H9 (cell line): ENCODE data around the gene CFAP45. TPM values are rescaled to one million over a fixed set of nuclear protein-coding genes. Genes with fewer than 3 reads are reported as not detected.

Experiments used
- DNase-seq: peaks from one replicate; pipeline ENCODE4 v3.0.0-alpha.2; 2017
- H2AFZ ChIP-seq: one replicate; pipeline ENCODE4 v1.6.1; 2013; ENCODE audit warnings: mild to moderate bottlenecking, low read length, control low read depth, moderate library complexity
- H2AK5ac ChIP-seq: 2 replicates; pipeline ENCODE4 v1.6.1; 2013; ENCODE audit warnings: low read length, control low read depth, mixed read lengths; ENCODE audit not compliant: insufficient read length
- H2BK120ac ChIP-seq: one replicate; pipeline ENCODE4 v1.6.1; 2013; ENCODE audit warnings: low read depth, mild to moderate bottlenecking, low read length, control low read depth, inconsistent platforms; ENCODE audit not compliant: poor library complexity, severe bottlenecking
- H2BK12ac ChIP-seq: 2 replicates; pipeline ENCODE4 v1.6.1; 2013; ENCODE audit warnings: low read length, control low read depth, mixed read lengths, low read depth; ENCODE audit not compliant: insufficient read length
- H2BK15ac ChIP-seq: 2 replicates; pipeline ENCODE4 v1.6.1; 2013; ENCODE audit warnings: low read depth, low read length, control low read depth
- H2BK20ac ChIP-seq: one replicate; pipeline ENCODE4 v1.6.1; 2013; ENCODE audit warnings: low read depth, mild to moderate bottlenecking, low read length, control low read depth, inconsistent platforms; ENCODE audit not compliant: poor library complexity, severe bottlenecking
- H2BK5ac ChIP-seq: 2 replicates; pipeline ENCODE4 v1.6.1; 2013; ENCODE audit warnings: low read length, control low read depth, mixed read lengths; ENCODE audit not compliant: insufficient read length
- H3K14ac ChIP-seq: 2 replicates; pipeline ENCODE4 v1.6.1; 2013; ENCODE audit warnings: low read length, control low read depth; ENCODE audit not compliant: insufficient read depth
- H3K18ac ChIP-seq: 2 replicates; pipeline ENCODE4 v1.6.1; 2013; ENCODE audit warnings: low read depth, mild to moderate bottlenecking, mixed read lengths, low read length, control low read depth; ENCODE audit not compliant: insufficient read length
- H3K23ac ChIP-seq: 2 replicates; pipeline ENCODE4 v1.6.1; 2013; ENCODE audit warnings: low read length, control low read depth, mixed read lengths, low read depth; ENCODE audit not compliant: insufficient read length
- H3K23me2 ChIP-seq: 2 replicates; pipeline ENCODE4 v1.6.1; 2013; ENCODE audit warnings: low read depth, mild to moderate bottlenecking, mixed read lengths, low read length, control low read depth; ENCODE audit not compliant: insufficient read length, poor library complexity, severe bottlenecking
- H3K27ac ChIP-seq: 2 replicates; pipeline ENCODE4 v1.5.1; 2013; ENCODE audit warnings: low read length, control low read depth, mixed read lengths, low read depth; ENCODE audit not compliant: insufficient read length
- H3K27me3 ChIP-seq: 2 replicates; pipeline ENCODE4 v1.6.1; 2013; ENCODE audit warnings: low read length, control low read depth, inconsistent platforms; ENCODE audit not compliant: insufficient read depth
- H3K4ac ChIP-seq: 2 replicates; pipeline ENCODE4 v1.6.1; 2013; ENCODE audit warnings: low read depth, mild to moderate bottlenecking, control low read depth, inconsistent platforms, low read length, moderate library complexity
- H3K4me1 ChIP-seq: 2 replicates; pipeline ENCODE4 v1.6.1; 2013; ENCODE audit warnings: low read length, control low read depth, inconsistent platforms; ENCODE audit not compliant: insufficient read depth
- H3K4me2 ChIP-seq: 2 replicates; pipeline ENCODE4 v1.6.1; 2013; ENCODE audit warnings: low read length, control low read depth, mixed read lengths; ENCODE audit not compliant: insufficient read length, insufficient read depth
- H3K56ac ChIP-seq: 2 replicates; pipeline ENCODE4 v1.6.1; 2013; ENCODE audit warnings: low read depth, mild to moderate bottlenecking, mixed read lengths, low read length, control low read depth; ENCODE audit not compliant: insufficient read length
- H3K79me1 ChIP-seq: 2 replicates; pipeline ENCODE4 v1.6.1; 2013; ENCODE audit warnings: low read depth, mild to moderate bottlenecking, moderate library complexity, low read length, control low read depth, inconsistent platforms; ENCODE audit not compliant: insufficient read depth, poor library complexity, severe bottlenecking
- H3K79me2 ChIP-seq: 2 replicates; pipeline ENCODE4 v1.6.1; 2013; ENCODE audit warnings: low read length, control low read depth, inconsistent platforms; ENCODE audit not compliant: insufficient read depth
- H3K9ac ChIP-seq: 2 replicates; pipeline ENCODE4 v1.6.1; 2013; ENCODE audit warnings: low read length, control low read depth, mixed read lengths; ENCODE audit not compliant: insufficient read length; ENCODE audit errors: extremely low read depth
- H3K9me3 ChIP-seq: one replicate; pipeline ENCODE4 v1.6.1; 2013; ENCODE audit warnings: low read depth, low read length, inconsistent platforms; ENCODE audit not compliant: control insufficient read depth
- H3T11ph ChIP-seq: one replicate; pipeline ENCODE4 v1.6.1; 2013; ENCODE audit warnings: mild to moderate bottlenecking, low read length, control low read depth, inconsistent platforms
- H4K20me1 ChIP-seq: one replicate; pipeline ENCODE4 v1.6.1; 2013; ENCODE audit not compliant: control insufficient read depth, insufficient read length, insufficient read depth
- H4K5ac ChIP-seq: 2 replicates; pipeline ENCODE4 v1.6.1; 2013; ENCODE audit warnings: low read depth, mild to moderate bottlenecking, mixed read lengths, low read length, control low read depth; ENCODE audit not compliant: insufficient read length
- H4K8ac ChIP-seq: replicated peaks from 2 replicates; pipeline ENCODE4 v1.6.1; 2013; ENCODE audit warnings: low read length, control low read depth, mixed read lengths, low read depth; ENCODE audit not compliant: insufficient read length
- H4K91ac ChIP-seq: 2 replicates; pipeline ENCODE4 v1.6.1; 2013; ENCODE audit warnings: low read depth, mild to moderate bottlenecking, moderate library complexity, mixed read lengths, low read length, control low read depth; ENCODE audit not compliant: insufficient read length
- H3K27ac Mint-ChIP-seq, 3 experiments: 2 replicates in 2 of 3; 3 replicates in 1 of 3; pipeline ENCODE4 v1.8.0; 2020 to 2021; ENCODE audit warnings: mixed read lengths in 3 of 3, mild to moderate bottlenecking in 1 of 3, moderate library complexity in 1 of 3
- H3K27me3 Mint-ChIP-seq: 2 replicates; pipeline ENCODE4 v1.8.0; 2021; ENCODE audit warnings: low read depth, mild to moderate bottlenecking, moderate library complexity, mixed read lengths
- H3K36me3 Mint-ChIP-seq, 3 experiments: 2 replicates in 2 of 3; 3 replicates in 1 of 3; pipeline ENCODE4 v1.8.0; 2020 to 2021; ENCODE audit warnings: low read depth in 3 of 3, mixed read lengths in 3 of 3; ENCODE audit not compliant: insufficient read depth in 1 of 3
- H3K4me1 Mint-ChIP-seq, 2 experiments: 2 replicates each; pipeline ENCODE4 v1.8.0; 2020; ENCODE audit warnings: mixed read lengths in 2 of 2
- H3K4me3 Mint-ChIP-seq, 2 experiments: 2 replicates in 1 of 2; 3 replicates in 1 of 2; pipeline ENCODE4 v1.8.0; 2020 to 2021; ENCODE audit warnings: mild to moderate bottlenecking in 2 of 2, mixed read lengths in 2 of 2, moderate library complexity in 1 of 2
- H3K9me3 Mint-ChIP-seq, 2 experiments: 2 replicates in 1 of 2; 3 replicates in 1 of 2; pipeline ENCODE4 v1.8.0; 2020; ENCODE audit warnings: mild to moderate bottlenecking in 2 of 2, mixed read lengths in 2 of 2, moderate library complexity in 1 of 2
- WGBS: extraction: QIAGEN DNeasy Blood & Tissue Kit; methylation state at CpG from one replicate; pipeline ENCODE4 v1.1.7; 2013; ENCODE audit warnings: missing lambda C conversion rate, low lambda C conversion rate, mixed read lengths; ENCODE audit not compliant: insufficient read length; ENCODE audit errors: extremely low coverage; 5-methylcytosine and 5-hydroxymethylcytosine counted together
- total RNA-seq: library from RNA; stranded (reverse); gene quantifications from 2 replicates; pipeline ENCODE4 v1.2.1, GENCODE V29; 2021
- TF ChIP-seq, protein P1 (sequence below): fragments of 200-600 bp; sonication (generic); conservative IDR thresholded peaks from 3 replicates; pipeline ENCODE4 v1.8.0; 2021; ENCODE audit warnings: antibody characterized with exemption, mild to moderate bottlenecking

CFAP45 gene
- total RNA-seq, 1 experiment from 2014 or later: 0.85 TPM

DNA sequence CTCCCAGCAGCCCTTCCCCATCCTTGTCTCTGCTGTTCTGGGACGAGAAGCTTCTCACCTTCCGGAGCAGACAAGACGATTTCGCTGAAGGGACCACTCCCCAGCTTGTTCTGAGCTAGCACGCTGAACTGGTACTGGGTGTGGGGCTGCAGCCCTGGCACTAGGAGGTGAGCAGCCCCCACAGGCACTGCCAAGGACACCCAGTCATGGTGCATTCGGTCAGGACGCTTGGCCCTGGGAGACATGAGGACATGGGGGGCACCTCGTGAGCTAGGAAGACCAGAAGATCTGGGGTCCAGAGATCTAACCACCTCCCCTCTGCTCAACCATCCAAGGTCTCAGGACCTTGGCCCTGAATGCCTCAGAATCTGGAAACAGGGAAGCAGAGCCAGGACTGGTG is 30.7 kb upstream of the CFAP45 start:
- H3K4me1 ChIP-seq: no peaks in the 10 kb centered on the region
- H3K23me2 ChIP-seq: peaks cover 1% of the 10 kb centered on the region
- no peak overlapping the region for H3K9ac ChIP-seq
- TF ChIP-seq, protein P1, sequence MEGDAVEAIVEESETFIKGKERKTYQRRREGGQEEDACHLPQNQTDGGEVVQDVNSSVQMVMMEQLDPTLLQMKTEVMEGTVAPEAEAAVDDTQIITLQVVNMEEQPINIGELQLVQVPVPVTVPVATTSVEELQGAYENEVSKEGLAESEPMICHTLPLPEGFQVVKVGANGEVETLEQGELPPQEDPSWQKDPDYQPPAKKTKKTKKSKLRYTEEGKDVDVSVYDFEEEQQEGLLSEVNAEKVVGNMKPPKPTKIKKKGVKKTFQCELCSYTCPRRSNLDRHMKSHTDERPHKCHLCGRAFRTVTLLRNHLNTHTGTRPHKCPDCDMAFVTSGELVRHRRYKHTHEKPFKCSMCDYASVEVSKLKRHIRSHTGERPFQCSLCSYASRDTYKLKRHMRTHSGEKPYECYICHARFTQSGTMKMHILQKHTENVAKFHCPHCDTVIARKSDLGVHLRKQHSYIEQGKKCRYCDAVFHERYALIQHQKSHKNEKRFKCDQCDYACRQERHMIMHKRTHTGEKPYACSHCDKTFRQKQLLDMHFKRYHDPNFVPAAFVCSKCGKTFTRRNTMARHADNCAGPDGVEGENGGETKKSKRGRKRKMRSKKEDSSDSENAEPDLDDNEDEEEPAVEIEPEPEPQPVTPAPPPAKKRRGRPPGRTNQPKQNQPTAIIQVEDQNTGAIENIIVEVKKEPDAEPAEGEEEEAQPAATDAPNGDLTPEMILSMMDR: no peak
- H3K27ac ChIP-seq: no peak overlapping the region
- no peak overlapping the region for H3K4ac ChIP-seq
- Mint-ChIP-seq H3K9me3 (no peaks in the 10 kb centered on the region; a peak in 1 of 5 replicates), H3K27me3 (no peaks in the 10 kb centered on the region; the same call in none of the 2 replicates), H3K4me3 (no peak overlapping the region), H3K27ac (no peak overlapping the region; a peak in 1 of 7 replicates), H3K4me1 (peaks cover 10 to 12% of the 10 kb centered on the region in 2 experiments), H3K36me3 (peaks cover 25 to 41% (median 39%) of the 10 kb centered on the region in 3 experiments)
- H2BK5ac ChIP-seq: no peak overlapping the region
- H3K23ac ChIP-seq: no peak overlapping the region
- no peak overlapping the region for H4K8ac ChIP-seq
- no peak overlapping the region for H2BK12ac ChIP-seq
- no peaks in the 10 kb centered on the region for H3K9me3 ChIP-seq
- H2BK15ac ChIP-seq: no peak overlapping the region
- no peak overlapping the region for H2AFZ ChIP-seq
- H3K4me2 ChIP-seq: no peak overlapping the region
- no peak overlapping the region; the same call in 1 of the 2 replicates for H3K14ac ChIP-seq
- H3T11ph ChIP-seq: no peak overlapping the region
- WGBS: no CpG with 5 or more reads among the region's 8 CpGs
- H3K79me1 ChIP-seq: no peaks in the 10 kb centered on the region
- no peak overlapping the region for H2BK120ac ChIP-seq
- no peaks in the 10 kb centered on the region for H3K79me2 ChIP-seq
- H3K56ac ChIP-seq: no peak overlapping the region
- no peaks in the 10 kb centered on the region for H4K20me1 ChIP-seq
- H3K18ac ChIP-seq: no peak overlapping the region
- H2AK5ac ChIP-seq: no peak overlapping the region
- no peak overlapping the region for H4K91ac ChIP-seq
- no peaks in the 10 kb centered on the region for H3K27me3 ChIP-seq
- no peak overlapping the region for H2BK20ac ChIP-seq
- DNase-seq: no peak
- no peak overlapping the region for H4K5ac ChIP-seq
